Type B pancreatic cell (in vitro differentiated cells): ENCODE measurements around the gene TMEM128. TPM values are rescaled to one million over a fixed set of nuclear protein-coding genes. Genes with fewer than 3 reads are reported as not detected.
"Not testable (repeated sequence)": the region's sequence is repeated elsewhere in the genome, so short reads cannot be mapped to it uniquely, and the experiment has no call there.

Experiments used
- DNase-seq: peaks from one replicate; pipeline ENCODE4 v3.0.0; 2021; ENCODE audit warnings: mixed read lengths; ENCODE audit not compliant: unreplicated experiment; ENCODE audit errors: extremely low spot score
- H3K27ac Mint-ChIP-seq: 2 replicates; pipeline ENCODE4 v1.8.0; 2021; ENCODE audit warnings: mild to moderate bottlenecking, mixed read lengths
- H3K27me3 Mint-ChIP-seq: 2 replicates; pipeline ENCODE4 v1.8.0; 2021; ENCODE audit warnings: mixed read lengths
- H3K36me3 Mint-ChIP-seq: 2 replicates; pipeline ENCODE4 v1.8.0; 2021; ENCODE audit warnings: mixed read lengths
- H3K4me1 Mint-ChIP-seq: one replicate; pipeline ENCODE4 v1.8.0; 2021; ENCODE audit warnings: mixed read lengths; ENCODE audit not compliant: unreplicated experiment
- H3K4me3 Mint-ChIP-seq: 2 replicates; pipeline ENCODE4 v1.8.0; 2021; ENCODE audit warnings: mild to moderate bottlenecking, mixed read lengths
- H3K9me3 Mint-ChIP-seq: 2 replicates; pipeline ENCODE4 v1.8.0; 2021; ENCODE audit warnings: mixed read lengths
- CTCF ChIP-seq: fragments of 200-600 bp; sonication (generic); conservative IDR thresholded peaks from 2 replicates; pipeline ENCODE4 v1.5.0; 2021; ENCODE audit warnings: antibody characterized with exemption, mild to moderate bottlenecking
- total RNA-seq: library from RNA; stranded (reverse); gene quantifications from 2 replicates; pipeline ENCODE4 v1.2.1, GENCODE V29; 2021; ENCODE audit warnings: low replicate concordance

Gene TMEM128
- total RNA-seq, 1 donor from 2014 or later = 21.8 TPM

GRCh38 chr4:4203688-4204400, 44.2 kb downstream of the TMEM128 start:
- no peaks in the 10 kb centered on the region for H3K4me1 Mint-ChIP-seq
- H3K4me3 Mint-ChIP-seq = no peak overlapping the region
- peaks cover 43% of the 10 kb centered on the region for H3K27me3 Mint-ChIP-seq
- H3K9me3 Mint-ChIP-seq = no peaks in the 10 kb centered on the region
- H3K36me3 Mint-ChIP-seq = no peaks in the 10 kb centered on the region
- no peak for TF ChIP-seq CTCF
- H3K27ac Mint-ChIP-seq = no peak overlapping the region
- no peak for DNase-seq

GRCh38 chr4:4202510-4202909, 45.5 kb downstream of the TMEM128 start:
- Mint-ChIP-seq H3K27me3 (peaks cover 38% of the 10 kb centered on the region), H3K9me3 (no peaks in the 10 kb centered on the region), H3K4me1 (no peaks in the 10 kb centered on the region), H3K4me3 (no peak overlapping the region), H3K36me3 (no peaks in the 10 kb centered on the region), H3K27ac (no peak overlapping the region)
- no peak for TF ChIP-seq CTCF
- no peak for DNase-seq

GRCh38 chr4:4200624-4201023, 47.4 kb downstream of the TMEM128 start:
- no peaks in the 10 kb centered on the region for H3K4me1 Mint-ChIP-seq
- no peaks in the 10 kb centered on the region for H3K9me3 Mint-ChIP-seq
- no peak overlapping the region for H3K4me3 Mint-ChIP-seq
- no peaks in the 10 kb centered on the region for H3K36me3 Mint-ChIP-seq
- H3K27me3 Mint-ChIP-seq = peaks cover 25% of the 10 kb centered on the region
- TF ChIP-seq CTCF = no peak
- DNase-seq = no peak
- no peak overlapping the region for H3K27ac Mint-ChIP-seq

- Mint-ChIP-seq H3K9me3 (no peaks in the 10 kb centered on the region), H3K36me3 (no peaks in the 10 kb centered on the region), H3K4me1 (no peaks in the 10 kb centered on the region), H3K27me3 (peaks cover 19% of the 10 kb centered on the region), H3K27ac (no peak overlapping the region), H3K4me3 (no peak overlapping the region)
- DNase-seq = no peak
- no peak for TF ChIP-seq CTCF
These were observed 52.7 kb downstream of the TMEM128 start for GRCh38 chr4:4195354-4195753.

- H3K36me3 Mint-ChIP-seq, H3K4me1 Mint-ChIP-seq, H3K27ac Mint-ChIP-seq, H3K9me3 Mint-ChIP-seq, DNase-seq, H3K4me3 Mint-ChIP-seq: not testable (repeated sequence)
- H3K27me3 Mint-ChIP-seq = peaks cover 33% of the 10 kb centered on the region
These were observed 59.5 kb downstream of the TMEM128 start for GRCh38 chr4:4188557-4188956.

Other genes with a start within 250 kb of the TMEM128 start
- not detected in 2 replicates for gene OTOP1, start 21.3 kb downstream of the TMEM128 start, total RNA-seq
- 12.4 and 18.6 TPM in 2 replicates for gene LYAR, start 41.9 kb upstream of the TMEM128 start, total RNA-seq
- gene ZBTB49, start 42.0 kb upstream of the TMEM128 start, total RNA-seq = 7.8 and 9.7 TPM in 2 replicates
- 71.9 and 216 TPM in 2 replicates for gene NSG1, start 138.9 kb upstream of the TMEM128 start, total RNA-seq